GM21717 (cell line): ENCODE data around the gene HOXA10.

Experiments used
- ATAC-seq: cut with Tn5 transposase; IDR thresholded peaks from one replicate; pipeline ENCODE4 v1.9.1; 2021; ENCODE audit warnings: mild to moderate bottlenecking, moderate library complexity; ENCODE audit not compliant: unreplicated experiment

Gene HOXA10

DNA sequence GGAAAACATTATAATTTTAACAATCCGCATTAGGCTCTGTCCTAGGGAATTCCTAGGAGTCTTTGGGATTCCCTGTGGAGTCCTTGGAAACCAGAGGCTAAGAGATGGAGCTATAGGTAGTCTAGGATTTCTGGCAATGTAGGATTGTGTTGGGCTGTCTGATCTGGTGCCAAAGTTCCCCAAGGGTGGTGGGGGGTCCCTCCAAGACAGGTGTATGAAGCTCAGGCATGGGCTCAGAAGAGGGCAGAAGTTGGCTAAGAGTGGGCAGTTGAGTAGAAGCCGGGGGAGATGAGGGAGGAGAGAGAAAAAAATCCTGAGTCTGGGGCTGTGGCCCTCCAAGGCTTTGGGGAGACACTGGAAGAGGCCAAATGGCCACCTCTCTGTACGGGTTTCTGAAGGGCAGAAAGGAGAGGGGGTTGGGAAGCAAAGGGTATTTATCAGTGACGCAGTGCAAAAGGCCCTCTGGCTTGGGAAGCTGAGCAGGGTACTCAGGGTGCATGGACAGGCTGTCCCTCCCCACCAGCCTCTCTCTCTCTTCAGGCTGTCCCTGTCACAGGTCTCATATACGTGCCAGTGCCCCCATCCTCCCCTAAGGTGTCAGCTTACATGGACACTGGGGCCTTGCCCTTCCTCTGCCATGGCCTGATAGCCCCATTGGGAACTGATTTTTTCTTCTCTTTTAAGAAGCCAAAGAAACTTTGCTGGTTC, 27.5 kb downstream of the HOXA10 start:
- ATAC-seq: no peak

DNA sequence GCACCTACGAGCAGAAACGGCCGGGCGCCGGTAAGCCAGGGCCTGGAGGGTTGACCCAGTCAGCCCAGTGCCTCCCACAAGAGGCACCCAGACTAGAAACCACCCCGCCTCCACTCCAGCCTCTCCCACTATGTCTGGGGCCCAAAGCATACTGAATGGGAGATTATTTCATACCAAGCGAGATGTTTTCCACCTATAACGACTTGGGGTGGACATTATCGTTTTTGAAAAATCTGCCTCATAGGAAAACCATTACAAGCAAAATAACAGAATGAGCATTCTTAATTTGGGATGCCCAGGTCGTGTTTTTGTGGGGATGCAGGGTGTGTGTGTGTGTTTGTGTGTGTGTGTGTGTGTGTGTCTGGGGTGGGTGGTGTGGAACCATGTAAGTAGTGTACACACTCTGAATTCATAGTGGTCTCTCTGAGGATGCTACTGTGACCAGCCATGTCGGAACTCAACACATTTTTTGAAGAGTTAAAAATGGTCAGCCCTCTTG, 28.2 kb downstream of the HOXA10 start:
- ATAC-seq: no peak

GRCh38 chr7:27145165-27145913, 28.8 kb downstream of the HOXA10 start:
- no peak for ATAC-seq

DNA sequence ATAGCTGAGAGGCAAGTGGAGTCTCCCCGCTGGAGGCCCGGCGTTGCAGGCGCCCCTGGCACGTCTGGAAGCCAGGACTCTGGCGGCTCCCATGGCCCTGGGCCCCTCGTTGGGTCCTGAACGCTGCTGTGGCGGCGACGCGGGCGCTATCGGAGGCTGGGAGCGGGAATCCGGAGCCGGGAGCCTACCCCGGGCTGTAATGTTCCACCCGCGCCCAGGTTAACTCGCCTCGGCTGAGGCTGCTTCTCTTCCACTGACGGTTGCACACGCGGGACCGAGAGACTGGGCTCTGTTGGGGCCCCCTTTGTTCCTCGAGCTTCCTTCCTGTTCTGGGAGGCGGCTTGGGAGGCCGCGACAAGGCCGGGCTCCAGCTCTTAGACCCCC, 29.3 kb downstream of the HOXA10 start:
- ATAC-seq: no peak

DNA sequence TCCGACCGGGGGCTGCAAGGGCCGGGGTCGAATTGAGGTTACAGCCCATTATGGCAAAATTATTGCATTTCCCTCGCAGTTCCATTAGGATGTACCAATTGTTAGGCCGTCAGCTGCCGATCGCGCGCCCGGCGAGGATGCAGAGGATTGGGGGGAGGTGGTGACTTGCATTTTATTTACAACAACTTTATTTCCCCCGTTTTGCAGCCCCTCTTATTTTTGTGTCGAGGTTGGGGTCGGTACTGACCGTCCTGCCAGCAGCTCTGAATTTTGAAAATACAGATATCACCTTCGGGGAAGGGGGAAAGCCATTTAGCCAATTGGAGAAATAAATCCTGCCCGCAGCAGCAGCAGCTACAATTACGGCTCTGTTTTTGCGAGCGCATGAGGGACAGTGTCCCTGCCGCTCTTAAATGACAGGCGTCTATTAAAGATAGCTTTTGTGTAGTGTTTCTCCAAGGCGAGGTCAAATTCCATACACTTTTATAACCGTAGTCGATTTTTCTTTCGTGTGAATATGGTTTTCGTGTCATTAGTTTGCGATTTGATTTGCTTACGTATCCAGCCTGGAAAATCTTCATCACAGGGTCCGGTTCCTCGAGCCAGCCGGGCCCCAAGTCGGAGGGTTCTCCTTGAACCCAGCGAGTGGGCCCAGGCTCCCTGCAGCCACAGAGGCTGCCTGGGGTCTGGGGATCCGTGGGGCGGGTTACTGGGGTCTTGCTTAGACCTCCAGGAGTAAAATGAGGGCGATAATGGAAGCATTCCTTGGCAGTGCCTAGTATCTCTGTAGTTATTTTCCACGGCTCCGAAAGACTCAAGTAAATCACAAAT, 30.0 kb downstream of the HOXA10 start:
- no peak for ATAC-seq

DNA sequence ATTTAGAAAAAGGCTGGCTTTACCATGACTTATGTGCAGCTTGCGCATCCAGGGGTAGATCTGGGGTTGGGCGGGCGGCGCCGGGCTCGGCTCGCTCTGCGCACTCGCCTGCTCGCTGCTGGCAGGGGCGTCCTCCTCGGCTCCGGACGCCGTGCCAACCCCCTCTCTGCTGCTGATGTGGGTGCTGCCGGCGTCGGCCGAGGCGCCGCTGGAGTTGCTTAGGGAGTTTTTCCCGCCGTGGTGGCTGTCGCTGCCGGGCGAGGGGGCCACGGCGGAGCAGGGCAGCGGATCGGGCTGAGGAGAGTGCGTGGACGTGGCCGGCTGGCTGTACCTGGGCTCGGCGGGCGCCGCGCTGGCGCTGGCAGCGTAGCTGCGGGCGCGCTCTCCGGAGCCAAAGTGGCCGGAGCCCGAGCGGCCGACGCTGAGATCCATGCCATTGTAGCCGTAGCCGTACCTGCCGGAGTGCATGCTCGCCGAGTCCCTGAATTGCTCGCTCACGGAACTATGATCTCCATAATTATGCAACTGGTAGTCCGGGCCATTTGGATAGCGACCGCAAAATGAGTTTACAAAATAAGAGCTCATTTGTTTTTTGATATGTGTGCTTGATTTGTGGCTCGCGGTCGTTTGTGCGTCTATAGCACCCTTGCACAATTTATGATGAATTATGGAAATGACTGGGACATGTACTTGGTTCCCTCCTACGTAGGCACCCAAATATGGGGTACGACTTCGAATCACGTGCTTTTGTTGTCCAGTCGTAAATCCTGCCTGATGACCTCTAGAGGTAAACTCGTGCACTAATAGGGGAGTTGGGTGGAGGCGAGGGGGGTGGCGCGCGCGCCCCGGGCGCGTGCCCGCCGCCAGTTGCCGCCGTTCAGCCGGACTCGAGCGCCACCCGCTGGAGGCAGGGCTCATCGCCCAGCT, 30.8 kb downstream of the HOXA10 start, which contains the start of gene HOXA5:
Gene HOXA5, minus strand, starts transcription at position 659 of the 927 bp plus-strand sequence. Its CDS starts 74 bp downstream, at position 585.
- no peak for ATAC-seq

- ATAC-seq: no peak
These were observed 31.5 kb downstream of the HOXA10 start for GRCh38 chr7:27142580-27143022.

- ATAC-seq: no peak
These were observed 32.1 kb downstream of the HOXA10 start for GRCh38 chr7:27141923-27142579.

GRCh38 chr7:27141137-27141922, 32.8 kb downstream of the HOXA10 start:
- ATAC-seq: no peak

- no peak for ATAC-seq
These were observed 33.8 kb downstream of the HOXA10 start for GRCh38 chr7:27140126-27140857.

GRCh38 chr7:27139334-27140125, 34.6 kb downstream of the HOXA10 start:
- ATAC-seq: no peak

DNA sequence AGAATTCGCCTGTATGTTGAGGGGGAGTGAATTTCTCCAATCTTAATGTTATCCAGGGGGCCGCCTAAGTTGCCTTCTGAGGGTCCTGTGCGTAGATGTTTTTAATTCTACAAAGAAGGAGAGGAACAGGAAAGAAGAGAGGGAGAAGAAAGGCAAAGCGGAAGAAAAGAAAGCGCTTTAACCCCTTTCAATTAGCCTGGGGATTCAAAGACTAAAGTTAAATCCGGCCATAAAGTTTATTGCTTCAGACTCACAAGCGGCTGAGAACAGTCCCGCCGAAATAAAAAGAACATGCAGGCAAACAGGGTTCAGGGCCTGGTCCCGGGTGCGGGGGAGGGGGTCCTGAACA, 35.2 kb downstream of the HOXA10 start:
- no peak for ATAC-seq

GRCh38 chr7:27138472-27138871, 35.6 kb downstream of the HOXA10 start:
- ATAC-seq: no peak

DNA sequence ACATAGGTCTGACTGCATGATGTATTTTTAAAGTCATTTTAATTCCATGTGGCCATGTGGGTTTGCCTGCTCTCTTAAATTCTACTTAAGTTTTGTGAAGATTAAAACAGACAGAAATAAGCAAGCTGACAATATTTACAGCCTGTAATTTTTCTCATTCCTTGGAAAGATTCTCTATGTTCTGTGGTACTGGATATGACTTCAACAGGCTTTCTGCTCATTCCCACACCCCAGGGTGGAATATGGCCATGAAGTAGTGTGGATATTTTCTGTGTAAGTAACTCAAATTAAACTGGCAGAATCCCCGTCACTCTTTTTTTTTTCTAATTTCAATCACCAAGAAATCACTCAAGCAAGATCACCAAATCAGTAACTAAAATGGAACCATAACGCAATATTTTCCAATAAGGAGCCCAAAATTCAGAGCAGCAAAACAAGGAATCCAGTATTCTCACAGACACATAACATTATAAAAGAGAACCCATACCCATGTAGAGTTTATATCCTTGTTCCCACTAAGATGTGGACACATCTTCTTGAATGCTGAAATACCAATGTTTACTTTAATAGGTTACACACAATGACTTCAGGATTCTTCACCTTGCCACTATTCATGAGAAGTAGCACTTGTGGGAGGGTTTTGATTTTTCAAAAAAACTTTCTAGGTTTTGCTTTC, 36.3 kb downstream of the HOXA10 start:
- ATAC-seq: no peak

DNA sequence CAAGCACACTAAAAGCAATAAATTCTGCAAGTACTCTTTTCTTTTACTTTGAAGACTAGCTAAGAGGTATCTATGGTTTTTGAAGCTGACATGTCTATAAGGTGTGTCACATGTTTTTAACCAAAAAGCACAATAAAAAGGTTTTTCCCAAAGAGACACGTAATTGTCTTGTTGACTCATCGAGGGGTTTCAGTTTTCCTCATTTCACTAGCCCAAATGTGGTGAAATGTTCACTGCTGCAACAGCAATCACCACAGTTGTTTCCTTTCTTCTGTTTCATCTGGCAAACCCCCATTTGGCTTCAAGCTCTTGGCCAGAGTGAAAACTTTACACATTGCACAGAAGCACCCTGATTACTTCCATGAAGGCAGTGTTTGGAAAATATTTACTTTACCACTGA, 39.7 kb downstream of the HOXA10 start:
- no peak for ATAC-seq

DNA sequence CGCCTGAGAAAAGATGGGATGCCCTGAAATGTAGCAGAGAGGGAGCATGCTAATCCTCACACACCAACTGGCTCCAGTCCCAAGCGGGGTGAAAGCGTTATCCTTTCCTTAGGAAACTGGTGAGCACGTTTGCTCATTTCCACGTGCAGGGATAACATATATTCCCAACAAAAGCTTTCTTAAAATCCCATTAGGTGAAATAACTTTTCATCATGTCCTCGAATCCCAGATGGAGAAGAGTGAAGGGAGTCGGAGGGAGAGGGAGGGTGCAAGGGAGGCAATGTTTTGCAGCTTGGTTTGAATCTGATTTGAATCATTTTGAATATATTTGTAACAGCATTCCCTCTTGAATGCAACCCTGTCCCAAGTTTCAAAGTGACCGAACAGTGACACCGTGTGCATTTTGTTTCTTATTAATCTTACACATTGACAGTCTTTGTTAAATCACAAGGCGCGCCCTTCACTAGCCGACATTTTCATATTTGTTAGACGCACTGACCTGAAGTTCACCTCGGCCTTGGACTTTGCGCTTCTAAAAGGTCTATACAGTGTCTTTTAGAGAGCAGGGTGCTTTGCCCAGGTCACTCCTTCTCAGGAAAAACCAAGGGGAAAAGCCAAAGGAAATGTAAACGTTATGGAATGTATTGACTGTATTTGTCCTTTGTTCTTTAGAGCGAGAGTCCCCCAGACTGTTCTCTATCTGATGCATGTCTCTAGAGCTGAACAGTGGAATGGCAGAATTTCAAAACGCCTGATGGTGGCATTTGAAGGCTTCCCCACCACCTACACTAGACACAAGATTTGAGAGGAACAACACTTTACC, 40.5 kb downstream of the HOXA10 start:
- ATAC-seq: no peak
